ENCODE results near the gene BRAF.
A peak's percentile ranks its signal among the peaks of the same experiment; 100 is the strongest.

Gene BRAF

DNA sequence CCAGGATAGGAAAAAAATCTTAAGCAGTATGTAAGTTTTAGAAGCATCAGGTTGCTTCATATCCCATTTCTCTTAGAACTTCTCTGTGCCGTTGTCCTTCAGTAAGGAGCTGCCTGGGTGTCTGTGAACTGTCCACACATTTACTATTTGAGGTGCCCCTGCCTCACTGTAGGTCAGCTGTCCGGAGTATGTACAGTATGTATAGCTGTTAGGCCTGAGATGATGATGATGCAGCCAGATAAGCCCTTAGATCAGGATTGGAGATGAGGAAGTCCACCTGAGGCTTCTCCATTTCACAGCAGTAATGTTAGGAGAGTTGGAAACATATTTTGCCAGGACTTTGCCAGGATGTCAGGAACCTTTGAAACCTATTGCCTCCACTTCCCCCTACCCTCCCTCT, 220.5 kb downstream of the BRAF start:
- no peaks in the 10 kb centered on the region for H3K27me3 ChIP-seq (replicated peaks)
- TF ChIP-seq, protein P1, sequence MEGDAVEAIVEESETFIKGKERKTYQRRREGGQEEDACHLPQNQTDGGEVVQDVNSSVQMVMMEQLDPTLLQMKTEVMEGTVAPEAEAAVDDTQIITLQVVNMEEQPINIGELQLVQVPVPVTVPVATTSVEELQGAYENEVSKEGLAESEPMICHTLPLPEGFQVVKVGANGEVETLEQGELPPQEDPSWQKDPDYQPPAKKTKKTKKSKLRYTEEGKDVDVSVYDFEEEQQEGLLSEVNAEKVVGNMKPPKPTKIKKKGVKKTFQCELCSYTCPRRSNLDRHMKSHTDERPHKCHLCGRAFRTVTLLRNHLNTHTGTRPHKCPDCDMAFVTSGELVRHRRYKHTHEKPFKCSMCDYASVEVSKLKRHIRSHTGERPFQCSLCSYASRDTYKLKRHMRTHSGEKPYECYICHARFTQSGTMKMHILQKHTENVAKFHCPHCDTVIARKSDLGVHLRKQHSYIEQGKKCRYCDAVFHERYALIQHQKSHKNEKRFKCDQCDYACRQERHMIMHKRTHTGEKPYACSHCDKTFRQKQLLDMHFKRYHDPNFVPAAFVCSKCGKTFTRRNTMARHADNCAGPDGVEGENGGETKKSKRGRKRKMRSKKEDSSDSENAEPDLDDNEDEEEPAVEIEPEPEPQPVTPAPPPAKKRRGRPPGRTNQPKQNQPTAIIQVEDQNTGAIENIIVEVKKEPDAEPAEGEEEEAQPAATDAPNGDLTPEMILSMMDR (IDR thresholded peaks at IDR 0.05; ENCODE audit: low read depth, low read length, missing control alignments), result no peak
- peaks cover 28% of the 10 kb centered on the region for H3K36me3 ChIP-seq (replicated peaks)
- H3K27ac ChIP-seq, result no peak overlapping the region
- no peak overlapping the region for H3K4me3 ChIP-seq (ENCODE audit: low read depth, low read length)
- in situ Hi-C loops (cut with HindIII; ENCODE audit: low pct_ligation_motif_present, low sequenced_read_pairs), result no loop called here
- no peak for DNase-seq

DNA sequence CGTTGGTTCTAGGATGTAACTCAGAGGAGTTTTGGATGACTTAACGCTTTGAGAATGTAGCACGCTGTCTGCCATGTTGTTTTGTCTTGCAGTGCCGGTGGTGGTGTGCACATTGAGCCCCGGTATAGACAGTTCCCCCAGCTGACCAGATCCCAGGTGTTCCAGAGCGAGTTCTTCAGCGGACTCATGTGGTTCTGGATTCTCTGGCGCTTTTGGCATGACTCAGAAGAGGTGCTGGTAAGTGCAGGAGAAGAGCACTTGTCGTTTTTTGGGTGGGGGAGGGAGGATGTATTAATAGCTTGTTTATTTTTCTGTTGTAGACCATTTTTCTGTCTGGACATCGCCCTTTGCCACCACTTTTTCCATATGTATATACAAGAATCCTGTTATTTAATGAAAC, 222.0 kb downstream of the BRAF start:
- H3K27ac ChIP-seq, result no peak overlapping the region
- H3K4me3 ChIP-seq (ENCODE audit: low read depth, low read length), result no peak overlapping the region
- peaks cover 28% of the 10 kb centered on the region for H3K36me3 ChIP-seq (replicated peaks)
- in situ Hi-C loops (cut with HindIII; ENCODE audit: low pct_ligation_motif_present, low sequenced_read_pairs), result no loop called here
- no peaks in the 10 kb centered on the region for H3K27me3 ChIP-seq (replicated peaks)
- TF ChIP-seq, protein P1 (IDR thresholded peaks at IDR 0.05; ENCODE audit: low read depth, low read length, missing control alignments), result no peak
- DNase-seq, result no peak

DNA sequence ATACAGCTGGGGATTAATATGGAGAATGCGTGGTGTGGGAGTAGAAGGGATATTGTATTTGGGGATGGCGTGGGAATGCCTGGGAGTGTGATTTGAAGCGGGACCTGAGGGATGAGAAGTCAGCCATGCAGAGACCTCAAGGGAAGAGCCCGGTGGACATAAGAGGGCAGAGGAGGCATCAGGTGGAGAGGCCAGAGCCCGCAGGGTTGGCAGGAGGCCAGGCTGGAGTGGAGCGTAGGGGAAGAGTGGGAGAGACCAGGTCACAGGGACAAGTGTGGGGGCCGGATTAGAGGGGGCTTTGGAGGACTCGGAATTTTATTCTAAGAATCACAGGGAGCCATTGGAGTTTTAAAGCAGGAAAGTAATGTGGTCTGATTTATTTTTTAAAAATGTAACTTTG, 226.3 kb downstream of the BRAF start:
- no peak overlapping the region for H3K27ac ChIP-seq
- no peak overlapping the region for H3K4me3 ChIP-seq (ENCODE audit: low read depth, low read length)
- H3K36me3 ChIP-seq (replicated peaks), result peaks cover 1% of the 10 kb centered on the region
- TF ChIP-seq, protein P1 (IDR thresholded peaks at IDR 0.05; ENCODE audit: low read depth, low read length, missing control alignments), result no peak
- no peak for DNase-seq
- H3K27me3 ChIP-seq (replicated peaks), result no peaks in the 10 kb centered on the region
- in situ Hi-C loops (cut with HindIII; ENCODE audit: low pct_ligation_motif_present, low sequenced_read_pairs), result no loop called here

DNA sequence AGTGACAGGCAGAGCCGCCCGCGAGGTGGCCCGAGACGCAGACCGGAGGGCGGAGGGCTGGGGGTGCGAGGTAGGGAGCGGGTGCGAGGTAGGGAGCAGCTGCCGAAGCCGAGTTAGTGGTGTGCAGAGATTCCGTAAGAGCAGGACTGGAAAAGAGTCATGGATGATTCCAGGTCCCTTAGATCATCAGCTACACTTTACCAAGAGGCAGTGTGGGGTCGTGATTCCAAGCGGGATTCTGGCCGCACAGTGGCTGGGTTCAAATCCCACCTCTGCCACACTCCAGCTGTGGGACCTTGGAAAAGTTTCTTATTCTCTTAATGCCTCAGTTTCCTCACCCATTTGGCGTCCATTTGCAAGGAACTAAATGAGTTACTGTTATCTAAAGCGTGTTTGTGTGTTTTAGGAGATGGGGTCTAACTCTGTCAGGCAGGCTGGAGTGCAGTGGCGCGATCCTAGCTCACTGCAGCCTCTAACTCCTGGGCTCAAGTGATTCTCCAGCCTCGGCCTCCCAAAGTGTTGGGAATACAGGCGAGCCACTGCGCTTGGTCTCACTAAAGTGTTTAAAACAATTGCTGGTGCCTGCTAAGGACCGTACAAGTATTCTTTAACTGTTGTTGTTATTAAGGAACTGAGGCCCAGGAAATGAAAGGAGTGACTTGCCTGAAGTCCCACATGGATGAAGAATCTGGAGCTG, 227.1 kb downstream of the BRAF start:
- Histone ChIP-seq H3K27me3 (replicated peaks) (no peaks in the 10 kb centered on the region), H3K36me3 (replicated peaks) (no peaks in the 10 kb centered on the region), H3K4me3 (ENCODE audit: low read depth, low read length) (peak overlapping the region; percentile 99), H3K27ac (peak overlapping the region; percentile 84)
- DNase-seq, result no peak
- TF ChIP-seq, protein P1 (IDR thresholded peaks at IDR 0.05; ENCODE audit: low read depth, low read length, missing control alignments), result peak; percentile 1
- in situ Hi-C loops (cut with HindIII; ENCODE audit: low pct_ligation_motif_present, low sequenced_read_pairs), result no loop called here

DNA sequence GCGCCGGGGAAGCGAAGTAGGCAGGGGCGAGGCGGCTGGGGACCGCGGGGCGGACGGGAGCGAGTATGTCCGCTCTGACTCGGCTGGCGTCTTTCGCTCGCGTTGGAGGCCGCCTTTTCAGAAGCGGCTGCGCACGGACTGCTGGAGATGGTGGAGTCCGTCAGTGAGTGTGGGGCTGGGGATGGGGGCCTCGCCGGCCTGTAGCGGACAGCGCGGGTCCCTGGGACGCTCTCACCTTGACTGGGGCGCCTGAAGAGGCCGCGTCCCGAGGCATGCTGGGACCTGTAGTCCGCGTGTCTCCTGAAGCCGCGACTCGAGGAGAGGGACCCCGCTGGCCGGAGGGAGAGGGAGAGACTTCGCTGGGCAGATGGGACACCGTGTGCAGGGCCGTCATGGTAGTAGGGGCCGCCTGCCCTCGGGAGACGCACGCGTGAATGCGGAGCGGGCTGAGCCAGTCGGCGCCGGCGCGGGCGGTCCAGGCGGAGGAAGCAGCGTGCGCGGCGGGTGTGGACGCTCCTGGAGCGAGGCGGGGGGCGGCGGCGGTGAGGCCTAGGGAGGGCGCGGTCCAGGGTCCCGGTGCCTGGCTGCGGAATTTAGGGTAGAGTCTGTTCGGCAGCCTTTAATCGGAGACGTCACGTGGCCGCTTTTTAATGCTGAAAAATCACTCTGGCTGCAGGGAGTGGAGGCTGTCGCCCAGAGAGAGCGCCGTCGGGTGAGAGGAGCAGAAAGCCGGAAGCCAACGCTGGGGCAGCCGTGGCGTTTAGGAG, 227.9 kb downstream of the BRAF start, which contains the start of gene NDUFB2:
TSS of gene NDUFB2 (plus strand) at position 29 of the 767 bp plus-strand sequence. CDS start at position 66, 37 bp downstream.
- Histone ChIP-seq H3K27me3 (replicated peaks) (no peaks in the 10 kb centered on the region), H3K36me3 (replicated peaks) (no peaks in the 10 kb centered on the region), H3K27ac (peak within 1 kb of the TSS; percentile 84), H3K4me3 (ENCODE audit: low read depth, low read length) (peak within 1 kb of the TSS; percentile 99)
- in situ Hi-C loops (cut with HindIII; ENCODE audit: low pct_ligation_motif_present, low sequenced_read_pairs), result no loop called here
- DNase-seq, result peak; percentile 68
- TF ChIP-seq, protein P1 (IDR thresholded peaks at IDR 0.05; ENCODE audit: low read depth, low read length, missing control alignments), result no peak
